Measurements from ENCODE around the gene SHC3. TPM values are rescaled to one million over a fixed set of nuclear protein-coding genes. Genes with fewer than 3 reads are reported as not detected.

The SHC3 gene
- total and polyA plus RNA-seq, 5 experiments from 2014 or later: 0.11 to 0.42 TPM; not detected in 3

- Mint-ChIP-seq H3K27ac (peak overlapping the region in 1 of 10 donors; percentile 34), H3K4me1 (peaks cover 10 to 34% (median 26%) of the 10 kb centered on the region in 4 donors), H3K9me3 (peaks cover 0 to 2% (median 0%) of the 10 kb centered on the region in 9 donors), H3K36me3 (peaks cover 0 to 2% (median 1%) of the 10 kb centered on the region in 3 donors), H3K27me3 (peaks cover 13 to 42% (median 29%) of the 10 kb centered on the region in 5 donors), H3K4me3 (peak overlapping the region in 8 of 10 donors; percentile 12 to 75 (median 66))
- POLR2A ChIA-PET: no interaction called here
- ATAC-seq (peak; percentile 71 to 89), DNase-seq (peak in 2 of 10 donors; percentile 22 to 36)
These were observed 189.6 kb downstream of the SHC3 start for GRCh38 chr9:88988796-88989641.

GRCh38 chr9:88987661-88988060 is 191.0 kb downstream of the SHC3 start:
- no peak overlapping the region for H3K27ac Mint-ChIP-seq
- H3K36me3 Mint-ChIP-seq: peaks cover 0 to 2% (median 1%) of the 10 kb centered on the region in 3 donors
- H3K27me3 Mint-ChIP-seq: peaks cover 5 to 29% (median 21%) of the 10 kb centered on the region in 5 donors
- POLR2A ChIA-PET: no interaction called here
- peaks cover 0 to 2% (median 0%) of the 10 kb centered on the region in 9 donors for H3K9me3 Mint-ChIP-seq
- DNase-seq (no peak), ATAC-seq (no peak)
- H3K4me1 Mint-ChIP-seq: peaks cover 10 to 34% (median 26%) of the 10 kb centered on the region in 4 donors
- no peak overlapping the region for H3K4me3 Mint-ChIP-seq

- H3K4me1 Mint-ChIP-seq: peaks cover 9 to 28% (median 20%) of the 10 kb centered on the region in 4 donors
- H3K9me3 Mint-ChIP-seq: peaks cover 0 to 4% (median 0%) of the 10 kb centered on the region in 9 donors
- H3K27me3 Mint-ChIP-seq: peaks cover 3 to 20% (median 12%) of the 10 kb centered on the region in 5 donors
These were observed 191.8 kb downstream of the SHC3 start for GRCh38 chr9:88986776-88987175.

GRCh38 chr9:88985616-88986015 is 193.0 kb downstream of the SHC3 start:
- Mint-ChIP-seq H3K27me3 (peaks cover 3 to 16% (median 11%) of the 10 kb centered on the region in 5 donors), H3K4me1 (peaks cover 9 to 21% (median 18%) of the 10 kb centered on the region in 4 donors)

More at GRCh38 chr9:88986776-88987175, 191.8 kb downstream of the SHC3 start:
- Mint-ChIP-seq H3K36me3 (peaks cover 0 to 4% (median 1%) of the 10 kb centered on the region in 3 donors), H3K4me3 (no peak overlapping the region), H3K27ac (no peak overlapping the region)
- POLR2A ChIA-PET: no interaction called here
- ATAC-seq (no peak), DNase-seq (no peak)

DNA sequence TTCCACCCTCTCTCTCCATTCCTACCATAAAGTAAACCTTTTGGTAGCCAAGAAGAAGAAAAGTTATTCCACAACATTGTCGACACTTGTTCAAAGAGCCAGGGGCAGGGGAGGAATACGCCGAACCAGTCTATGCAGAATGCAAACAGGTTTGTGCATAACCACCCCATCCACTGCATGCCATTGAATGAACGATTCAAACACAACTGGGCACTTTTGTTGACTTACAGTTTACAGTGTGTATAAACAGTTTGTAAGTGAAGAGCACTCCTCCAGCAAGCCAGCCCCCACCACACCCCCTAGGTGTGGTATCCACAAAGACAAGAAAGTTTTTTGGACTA is 194.1 kb downstream of the SHC3 start:
- peaks cover 1 to 11% (median 8%) of the 10 kb centered on the region in 5 donors for H3K27me3 Mint-ChIP-seq
- POLR2A ChIA-PET: no interaction called here
- DNase-seq (no peak), ATAC-seq (no peak)
- H3K27ac Mint-ChIP-seq: no peak overlapping the region
- H3K4me3 Mint-ChIP-seq: no peak overlapping the region
- H3K36me3 Mint-ChIP-seq: peaks cover 0 to 4% (median 1%) of the 10 kb centered on the region in 3 donors
- peaks cover 5 to 12% (median 9%) of the 10 kb centered on the region in 4 donors for H3K4me1 Mint-ChIP-seq
- H3K9me3 Mint-ChIP-seq: peaks cover 0 to 4% (median 0%) of the 10 kb centered on the region in 9 donors

More at GRCh38 chr9:88985616-88986015, 193.0 kb downstream of the SHC3 start:
- ATAC-seq (no peak), DNase-seq (no peak)
- Mint-ChIP-seq H3K36me3 (peaks cover 0 to 4% (median 1%) of the 10 kb centered on the region in 3 donors), H3K9me3 (peaks cover 0 to 4% (median 0%) of the 10 kb centered on the region in 9 donors), H3K4me3 (no peak overlapping the region), H3K27ac (no peak overlapping the region)
- POLR2A ChIA-PET: no interaction called here

GRCh38 chr9:88983865-88984542 is 194.6 kb downstream of the SHC3 start:
- Mint-ChIP-seq H3K27me3 (peaks cover 1 to 9% (median 8%) of the 10 kb centered on the region in 5 donors), H3K36me3 (peaks cover 0 to 4% (median 1%) of the 10 kb centered on the region in 3 donors), H3K9me3 (peaks cover 0 to 4% (median 0%) of the 10 kb centered on the region in 9 donors), H3K4me1 (peaks cover under 1 to 7% (median 4%) of the 10 kb centered on the region in 4 donors), H3K27ac (no peak overlapping the region), H3K4me3 (no peak overlapping the region)
- DNase-seq (no peak), ATAC-seq (no peak)
- POLR2A ChIA-PET: no interaction called here

GRCh38 chr9:88980740-88981203 is 197.8 kb downstream of the SHC3 start:
- no peak for ATAC-seq
- H3K9me3 Mint-ChIP-seq: peaks cover 0 to 4% (median 0%) of the 10 kb centered on the region in 9 donors
- no peak overlapping the region for H3K27ac Mint-ChIP-seq
- H3K4me1 Mint-ChIP-seq: no peaks in the 10 kb centered on the region
- peaks cover 11 to 19% (median 12%) of the 10 kb centered on the region in 5 donors for H3K27me3 Mint-ChIP-seq
- H3K4me3 Mint-ChIP-seq: no peak overlapping the region
- DNase-seq: no peak
- H3K36me3 Mint-ChIP-seq: peaks cover 0 to 4% (median 0%) of the 10 kb centered on the region in 3 donors
- POLR2A ChIA-PET: no interaction called here

GRCh38 chr9:88979791-88980190 is 198.8 kb downstream of the SHC3 start:
- H3K36me3 Mint-ChIP-seq: peaks cover 0 to 4% (median 0%) of the 10 kb centered on the region in 3 donors
- ATAC-seq: no peak
- peaks cover 0 to 4% (median 0%) of the 10 kb centered on the region in 9 donors for H3K9me3 Mint-ChIP-seq
- H3K4me3 Mint-ChIP-seq: no peak overlapping the region
- H3K4me1 Mint-ChIP-seq: no peaks in the 10 kb centered on the region
- peaks cover 9 to 19% (median 12%) of the 10 kb centered on the region in 5 donors for H3K27me3 Mint-ChIP-seq
- POLR2A ChIA-PET: no interaction called here
- no peak overlapping the region for H3K27ac Mint-ChIP-seq
- DNase-seq: no peak

DNA sequence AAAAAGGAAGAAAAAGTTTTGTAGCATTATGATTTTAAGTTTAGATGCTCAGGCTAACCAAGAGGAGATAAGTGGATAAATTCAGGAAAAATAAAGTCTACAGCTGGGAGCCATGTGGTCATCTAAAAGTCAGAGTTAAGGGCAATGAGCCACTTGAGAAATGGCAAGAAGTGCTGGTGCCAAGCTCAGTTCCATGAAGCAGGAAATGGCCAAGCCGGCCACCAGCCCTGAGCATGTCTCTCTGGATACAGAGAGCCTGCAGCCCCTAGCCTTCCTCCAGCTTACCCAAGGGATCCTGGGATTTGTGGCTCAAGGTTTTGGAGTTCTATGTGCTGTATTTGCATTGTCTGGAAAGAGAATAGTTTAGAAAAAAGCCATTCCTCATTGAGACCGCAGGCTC is 199.6 kb downstream of the SHC3 start:
- DNase-seq: no peak

GRCh38 chr9:88978034-88978433 is 200.6 kb downstream of the SHC3 start:
- no peaks in the 10 kb centered on the region for H3K4me1 Mint-ChIP-seq
- POLR2A ChIA-PET: no interaction called here
- no peak for ATAC-seq
- H3K27ac Mint-ChIP-seq: no peak overlapping the region
- H3K9me3 Mint-ChIP-seq: peaks cover 0 to 4% (median 0%) of the 10 kb centered on the region in 9 donors
- DNase-seq: no peak
- peaks cover 0 to 4% (median 0%) of the 10 kb centered on the region in 3 donors for H3K36me3 Mint-ChIP-seq
- peaks cover 9 to 19% (median 12%) of the 10 kb centered on the region in 5 donors for H3K27me3 Mint-ChIP-seq
- no peak overlapping the region for H3K4me3 Mint-ChIP-seq

More for the DNA sequence above, 199.6 kb downstream of the SHC3 start:
- Mint-ChIP-seq H3K4me3 (no peak overlapping the region), H3K36me3 (peaks cover 0 to 4% (median 0%) of the 10 kb centered on the region in 3 donors), H3K27me3 (peaks cover 9 to 19% (median 12%) of the 10 kb centered on the region in 5 donors), H3K9me3 (peaks cover 0 to 4% (median 0%) of the 10 kb centered on the region in 9 donors), H3K4me1 (no peaks in the 10 kb centered on the region), H3K27ac (no peak overlapping the region)
- POLR2A ChIA-PET: no interaction called here
- ATAC-seq: no peak

DNA sequence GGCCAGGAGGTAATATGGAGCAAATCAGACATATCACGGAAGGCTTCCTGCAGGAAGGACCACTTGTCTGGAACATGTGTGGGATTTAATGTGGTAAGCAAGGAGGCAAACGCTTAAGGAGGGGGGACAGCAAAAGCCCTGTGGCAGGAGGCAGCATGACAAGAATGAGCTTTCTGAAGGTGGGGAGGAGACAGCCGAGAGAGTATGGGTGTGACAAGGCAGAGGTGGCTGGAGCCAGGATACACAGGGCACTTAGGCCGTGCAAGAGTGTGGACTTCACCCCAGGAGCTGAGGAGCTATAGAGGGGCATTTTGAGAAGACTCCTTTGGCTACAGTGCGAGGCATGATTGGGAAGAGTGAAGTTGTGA is 201.7 kb downstream of the SHC3 start:
- no peak overlapping the region for H3K4me3 Mint-ChIP-seq
- H3K27ac Mint-ChIP-seq: no peak overlapping the region
- peaks cover 9 to 19% (median 12%) of the 10 kb centered on the region in 5 donors for H3K27me3 Mint-ChIP-seq
- DNase-seq (no peak), ATAC-seq (no peak)
- no peaks in the 10 kb centered on the region for H3K36me3 Mint-ChIP-seq
- H3K4me1 Mint-ChIP-seq: no peaks in the 10 kb centered on the region
- POLR2A ChIA-PET: no interaction called here
- H3K9me3 Mint-ChIP-seq: no peaks in the 10 kb centered on the region

DNA sequence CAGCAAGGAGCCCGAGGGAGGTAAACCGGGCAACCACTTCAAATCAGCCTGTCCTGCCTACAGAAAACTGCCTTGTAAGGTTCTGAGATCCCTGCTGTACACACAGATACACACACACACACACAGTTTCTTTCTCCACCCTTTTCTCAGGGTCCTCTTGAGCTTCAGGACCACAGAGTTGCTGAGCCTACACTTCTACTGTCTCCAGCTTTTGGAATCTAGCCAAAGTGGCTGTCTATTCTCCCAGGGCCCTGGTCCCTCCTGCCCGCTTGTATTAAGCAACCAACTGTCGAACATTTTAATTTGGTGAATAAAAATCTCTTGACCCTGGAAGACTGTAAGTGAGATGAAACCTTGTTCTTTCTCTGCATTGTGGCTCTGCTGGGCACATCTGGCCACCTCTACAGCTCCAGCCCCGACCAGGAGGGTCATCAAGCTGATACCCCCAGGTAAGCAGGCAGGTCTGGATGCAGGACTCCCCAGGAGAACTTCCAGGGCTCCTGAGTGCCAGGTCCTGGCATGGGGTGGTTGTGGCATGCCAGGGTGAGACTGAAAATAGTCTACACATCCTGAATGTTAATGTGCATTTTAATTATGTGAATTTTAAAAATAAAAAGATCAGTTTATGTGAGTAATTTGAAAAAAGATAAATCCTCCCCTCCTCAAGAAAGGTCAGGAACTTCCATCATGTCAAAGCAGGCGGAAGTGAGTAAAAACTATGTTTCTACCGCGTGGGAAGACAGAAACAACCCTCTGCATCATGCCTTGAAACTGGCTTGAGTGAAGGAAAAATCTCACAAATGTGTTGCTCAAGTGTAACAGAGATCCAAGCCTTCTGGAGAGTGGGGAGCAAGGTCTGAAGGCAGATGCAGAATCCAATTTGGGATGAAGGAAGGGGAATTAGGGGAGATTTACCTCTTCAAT is 202.4 kb downstream of the SHC3 start:
- Mint-ChIP-seq H3K27me3 (peaks cover 9 to 19% (median 12%) of the 10 kb centered on the region in 5 donors), H3K36me3 (no peaks in the 10 kb centered on the region), H3K4me3 (no peak overlapping the region), H3K9me3 (no peaks in the 10 kb centered on the region), H3K27ac (no peak overlapping the region), H3K4me1 (no peaks in the 10 kb centered on the region)
- ATAC-seq (no peak), DNase-seq (no peak)
- POLR2A ChIA-PET: no interaction called here
